Liver (tissue), 2 donors: ENCODE measurements around the gene RBM47.

Experiments
- NR2F2 ChIP-seq: IDR thresholded peaks from 2 replicates; pipeline ENCODE4 v1.6.1; 2016; ENCODE audit warnings: antibody characterized with exemption
- TAF1 ChIP-seq: conservative IDR thresholded peaks from 2 replicates; pipeline ENCODE4 v1.6.1; 2016; ENCODE audit warnings: antibody characterized with exemption, mild to moderate bottlenecking
- TF ChIP-seq, protein P1 (sequence below): IDR thresholded peaks from 2 replicates; pipeline ENCODE4 v1.6.1; 2016; ENCODE audit warnings: antibody characterized with exemption
- donor health status: healthy.

- TF ChIP-seq TAF1 (no peak), NR2F2 (no peak)
- TF ChIP-seq, protein P1, sequence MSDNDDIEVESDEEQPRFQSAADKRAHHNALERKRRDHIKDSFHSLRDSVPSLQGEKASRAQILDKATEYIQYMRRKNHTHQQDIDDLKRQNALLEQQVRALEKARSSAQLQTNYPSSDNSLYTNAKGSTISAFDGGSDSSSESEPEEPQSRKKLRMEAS = no peak
These were observed 39.8 kb upstream of the RBM47 start for GRCh38 chr4:40669504-40669903.
